HG02870 (cell line): ENCODE data around the gene PIK3C2G.

Experiments used
- ATAC-seq: cut with Tn5 transposase; IDR thresholded peaks from one replicate; pipeline ENCODE4 v1.9.1; 2021; ENCODE audit warnings: mild to moderate bottlenecking, moderate library complexity; ENCODE audit not compliant: unreplicated experiment

Gene PIK3C2G

DNA sequence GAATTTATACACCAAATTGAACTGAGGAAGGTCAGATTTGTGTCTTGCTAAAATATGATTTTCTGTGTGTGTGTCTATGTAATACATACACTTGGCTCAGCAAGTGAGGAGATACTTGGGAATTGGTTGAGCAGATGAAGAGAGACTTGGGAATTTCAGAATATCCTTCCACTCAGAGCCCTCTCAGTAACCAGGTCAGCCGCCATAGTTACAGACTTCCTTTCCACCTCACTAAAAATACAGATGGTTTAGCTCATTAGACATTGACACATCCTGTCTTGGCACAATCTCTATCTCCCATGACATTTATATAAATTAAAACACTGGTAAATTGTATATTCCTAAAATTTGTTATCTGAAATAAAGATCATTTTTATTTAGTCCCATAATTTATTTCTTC is 15.9 kb downstream of the PIK3C2G start:
- ATAC-seq = no peak

DNA sequence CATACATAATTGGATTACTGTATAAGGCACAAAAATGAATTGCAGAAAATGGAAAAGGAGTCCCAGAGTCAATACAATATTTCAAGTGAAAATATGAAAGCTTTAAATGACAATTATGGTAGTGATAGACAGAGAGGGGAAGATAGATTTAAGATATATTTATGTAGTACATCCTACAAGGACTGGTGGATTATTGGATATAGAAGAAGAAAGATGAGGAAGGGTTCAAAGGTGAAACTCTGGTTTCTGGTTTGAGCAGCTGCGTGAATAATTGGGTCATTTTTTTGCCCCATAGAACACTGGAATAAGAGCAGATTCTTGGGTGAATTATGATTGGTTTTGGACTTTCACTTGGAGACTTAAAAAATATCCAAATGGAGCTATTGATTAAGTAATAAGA is 19.4 kb downstream of the PIK3C2G start:
- ATAC-seq = no peak

DNA sequence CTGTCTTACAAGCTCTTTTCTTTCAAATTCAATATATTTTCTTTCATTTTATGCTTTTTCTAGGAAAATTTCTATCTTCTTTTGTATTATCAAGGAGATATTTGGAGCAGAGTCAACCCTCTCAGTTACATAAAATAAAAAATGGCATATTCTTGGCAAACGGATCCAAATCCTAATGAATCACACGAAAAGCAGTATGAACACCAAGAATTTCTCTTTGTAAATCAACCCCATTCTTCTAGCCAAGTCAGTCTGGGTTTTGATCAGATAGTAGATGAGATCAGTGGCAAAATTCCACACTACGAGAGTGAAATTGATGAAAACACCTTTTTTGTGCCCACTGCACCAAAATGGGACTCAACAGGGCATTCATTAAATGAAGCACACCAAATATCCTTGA is 20.6 kb downstream of the PIK3C2G start:
- no peak for ATAC-seq

- no peak for ATAC-seq
These were observed 22.5 kb downstream of the PIK3C2G start for GRCh38 chr12:18283831-18284230.

- no peak for ATAC-seq
These were observed 23.1 kb downstream of the PIK3C2G start for GRCh38 chr12:18284386-18284785.

GRCh38 chr12:18285161-18285560 is 23.8 kb downstream of the PIK3C2G start:
- ATAC-seq = no peak

GRCh38 chr12:18290386-18290785 is 29.1 kb downstream of the PIK3C2G start:
- ATAC-seq = no peak

GRCh38 chr12:18294889-18295288 is 33.6 kb downstream of the PIK3C2G start:
- no peak for ATAC-seq

- ATAC-seq = no peak
These were observed 35.0 kb downstream of the PIK3C2G start for GRCh38 chr12:18296201-18296908.

GRCh38 chr12:18296909-18297280 is 35.6 kb downstream of the PIK3C2G start:
- no peak for ATAC-seq

- no peak for ATAC-seq
These were observed 36.6 kb downstream of the PIK3C2G start for GRCh38 chr12:18297902-18298301.

GRCh38 chr12:18302809-18303430 is 41.6 kb downstream of the PIK3C2G start:
- no peak for ATAC-seq

DNA sequence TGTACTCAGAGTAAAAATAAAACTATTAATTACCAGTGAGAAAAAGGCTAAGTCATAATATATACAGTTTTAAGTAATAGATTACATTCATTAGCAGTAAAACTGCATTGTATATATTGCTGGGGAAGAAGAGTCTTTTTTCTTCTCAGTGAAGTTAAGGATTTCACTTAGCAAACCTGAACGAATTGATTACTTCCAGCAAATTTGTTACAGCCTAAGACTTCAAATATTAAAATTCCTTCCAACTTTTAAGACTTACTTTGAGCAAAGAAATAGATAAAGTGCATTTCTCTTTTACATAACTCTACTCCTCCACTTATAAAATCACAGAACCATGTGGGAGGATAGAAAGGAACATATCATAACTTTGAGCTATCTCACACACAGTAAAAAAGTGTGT is 43.3 kb downstream of the PIK3C2G start:
- ATAC-seq = no peak

- no peak for ATAC-seq
These were observed 45.0 kb downstream of the PIK3C2G start for GRCh38 chr12:18306311-18306710.

DNA sequence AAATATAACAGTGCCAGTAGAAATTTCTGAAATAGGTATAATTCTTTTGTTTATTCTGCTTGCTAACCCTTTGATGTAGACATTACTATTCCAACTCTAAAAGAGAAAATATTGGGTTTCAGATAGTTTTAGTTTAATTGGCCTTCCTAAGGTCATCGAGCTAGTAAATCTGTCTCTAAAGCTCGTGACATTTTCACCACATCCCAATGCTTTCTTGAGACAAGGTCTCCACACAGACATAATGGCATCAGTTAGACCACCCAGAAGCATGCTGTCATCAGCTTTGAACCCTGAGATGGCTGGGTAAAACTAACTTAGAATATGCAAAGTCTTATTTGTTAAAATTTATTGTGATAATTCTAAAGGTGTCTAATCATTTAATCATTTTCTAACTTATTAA is 52.0 kb downstream of the PIK3C2G start:
- ATAC-seq = no peak

DNA sequence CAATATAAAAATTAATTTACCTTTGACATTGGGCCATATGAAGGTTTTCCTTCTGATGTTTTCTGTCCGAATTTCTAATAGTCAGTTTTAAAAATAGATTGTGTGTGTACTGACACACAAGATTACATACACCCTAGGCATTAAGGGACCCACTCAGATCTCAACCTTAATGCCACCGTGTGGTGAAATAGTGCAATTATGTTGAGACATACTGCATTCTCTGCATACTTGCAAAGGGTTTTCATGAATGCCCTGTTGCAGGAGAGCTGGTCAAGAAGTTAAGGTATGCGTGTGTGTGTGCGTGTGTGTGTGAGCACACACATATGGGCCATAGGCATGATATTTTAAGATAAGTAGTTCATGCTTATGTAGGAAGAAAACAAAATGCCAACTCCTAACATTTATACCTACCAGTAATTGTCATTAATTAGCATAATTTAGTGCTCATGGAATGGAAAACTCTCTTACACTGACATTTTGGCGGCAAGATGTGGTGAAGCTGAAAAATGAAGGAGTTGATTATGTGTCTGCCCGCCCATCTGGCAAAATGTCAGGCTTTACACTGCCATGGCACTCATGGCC is 58.8 kb downstream of the PIK3C2G start:
- no peak for ATAC-seq

DNA sequence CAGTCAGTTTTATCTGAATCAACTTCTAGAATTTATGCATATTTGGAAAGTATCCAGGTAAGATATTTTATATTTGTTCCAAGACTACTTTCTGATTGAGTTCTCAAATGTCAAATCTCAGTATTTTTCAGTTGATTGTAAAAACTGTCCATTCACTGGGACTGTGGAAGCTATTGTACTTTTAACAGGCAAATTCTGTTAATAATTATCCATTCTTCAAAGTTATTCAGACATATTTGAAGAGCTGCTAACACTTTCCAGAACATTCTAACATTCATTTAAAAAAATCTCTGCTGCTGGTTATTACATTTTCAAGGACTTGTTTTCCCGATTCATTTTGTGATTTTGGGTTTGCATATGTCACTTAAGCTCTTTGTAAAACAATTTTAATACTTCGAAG is 59.7 kb downstream of the PIK3C2G start:
- ATAC-seq = no peak

GRCh38 chr12:18323159-18323558 is 61.8 kb downstream of the PIK3C2G start:
- no peak for ATAC-seq

DNA sequence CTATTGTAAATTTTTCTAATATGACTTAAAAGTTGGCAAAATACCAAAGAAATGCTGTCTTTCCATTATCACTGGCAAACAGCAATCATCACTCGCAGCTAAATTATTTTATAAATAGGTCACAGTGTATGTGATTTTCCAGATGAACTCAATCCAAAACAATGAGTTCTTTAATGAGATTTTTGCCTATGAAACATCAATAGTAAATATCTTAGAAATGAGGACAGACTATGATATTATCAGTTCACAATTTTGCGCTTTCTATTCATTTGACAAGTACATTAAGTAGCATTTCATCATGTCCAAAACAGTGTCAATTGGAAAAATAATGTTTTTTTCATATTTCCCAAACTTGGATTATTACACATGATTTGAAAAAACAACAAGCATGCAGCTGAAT is 65.7 kb downstream of the PIK3C2G start:
- no peak for ATAC-seq

GRCh38 chr12:18332173-18332572 is 70.9 kb downstream of the PIK3C2G start:
- no peak for ATAC-seq

- no peak for ATAC-seq
These were observed 78.3 kb downstream of the PIK3C2G start for GRCh38 chr12:18339633-18340032.

GRCh38 chr12:18340186-18340585 is 78.9 kb downstream of the PIK3C2G start:
- no peak for ATAC-seq

GRCh38 chr12:18340786-18341185 is 79.5 kb downstream of the PIK3C2G start:
- ATAC-seq = no peak
